ENCODE results near the gene OPA1. TPM values are rescaled to one million over a fixed set of nuclear protein-coding genes. Genes with fewer than 3 reads are reported as not detected.

The OPA1 gene
- total RNA-seq, 1 donor from 2014 or later = 118 TPM

- Mint-ChIP-seq H3K36me3 (ENCODE audit: low read depth) (peaks cover 63% of the 10 kb centered on the region), H3K9me3 (no peaks in the 10 kb centered on the region), H3K4me1 (ENCODE audit: low read depth) (no peaks in the 10 kb centered on the region), H3K4me3 (ENCODE audit: low read depth) (no peak overlapping the region), H3K27ac (no peak overlapping the region), H3K27me3 (ENCODE audit: low read depth) (no peaks in the 10 kb centered on the region)
- intact Hi-C loops (cut with micrococcal nuclease) = loop anchor here (10.0 kb wide), 1 partner anchor 472 kb away; the partner anchor contains the start of gene HES1
- no peak for DNase-seq (ENCODE audit: low spot score)
Observed at GRCh38 chr3:193662757-193663322, 69.8 kb downstream of the OPA1 start.

- Mint-ChIP-seq H3K9me3 (no peaks in the 10 kb centered on the region), H3K36me3 (ENCODE audit: low read depth) (peaks cover 60% of the 10 kb centered on the region), H3K4me3 (ENCODE audit: low read depth) (no peak overlapping the region), H3K27ac (no peak overlapping the region), H3K4me1 (ENCODE audit: low read depth) (no peaks in the 10 kb centered on the region), H3K27me3 (ENCODE audit: low read depth) (no peaks in the 10 kb centered on the region)
- intact Hi-C loops (cut with micrococcal nuclease) = loop anchor here (5.0 to 10.0 kb wide), 2 partner anchors 469 to 652 kb away; partner anchors contain the start of gene HES1
- no peak for DNase-seq (ENCODE audit: low spot score)
Observed at GRCh38 chr3:193665370-193665989, 72.5 kb downstream of the OPA1 start.

GRCh38 chr3:193673845-193674244, 80.8 kb downstream of the OPA1 start:
- Mint-ChIP-seq H3K27me3 (ENCODE audit: low read depth) (no peaks in the 10 kb centered on the region), H3K27ac (no peak overlapping the region), H3K36me3 (ENCODE audit: low read depth) (peaks cover 60% of the 10 kb centered on the region), H3K4me3 (ENCODE audit: low read depth) (no peak overlapping the region), H3K4me1 (ENCODE audit: low read depth) (peaks cover 7% of the 10 kb centered on the region), H3K9me3 (no peaks in the 10 kb centered on the region)
- intact Hi-C loops (cut with micrococcal nuclease) = no loop called here
- no peak for DNase-seq (ENCODE audit: low spot score)

GRCh38 chr3:193674714-193675113, 81.7 kb downstream of the OPA1 start:
- Mint-ChIP-seq H3K4me1 (ENCODE audit: low read depth) (peaks cover 7% of the 10 kb centered on the region), H3K4me3 (ENCODE audit: low read depth) (no peak overlapping the region), H3K36me3 (ENCODE audit: low read depth) (peaks cover 58% of the 10 kb centered on the region), H3K27me3 (ENCODE audit: low read depth) (no peaks in the 10 kb centered on the region), H3K27ac (no peak overlapping the region), H3K9me3 (no peaks in the 10 kb centered on the region)
- intact Hi-C loops (cut with micrococcal nuclease) = no loop called here
- no peak for DNase-seq (ENCODE audit: low spot score)

- Mint-ChIP-seq H3K27ac (no peak overlapping the region), H3K9me3 (no peaks in the 10 kb centered on the region), H3K4me1 (ENCODE audit: low read depth) (peaks cover 7% of the 10 kb centered on the region), H3K27me3 (ENCODE audit: low read depth) (no peaks in the 10 kb centered on the region), H3K36me3 (ENCODE audit: low read depth) (peaks cover 49% of the 10 kb centered on the region), H3K4me3 (ENCODE audit: low read depth) (no peak overlapping the region)
- no peak for DNase-seq (ENCODE audit: low spot score)
- intact Hi-C loops (cut with micrococcal nuclease) = no loop called here
Observed at GRCh38 chr3:193677734-193678133, 84.7 kb downstream of the OPA1 start.

- Mint-ChIP-seq H3K27ac (no peak overlapping the region), H3K9me3 (no peaks in the 10 kb centered on the region), H3K4me3 (ENCODE audit: low read depth) (no peak overlapping the region), H3K36me3 (ENCODE audit: low read depth) (peaks cover 41% of the 10 kb centered on the region), H3K27me3 (ENCODE audit: low read depth) (no peaks in the 10 kb centered on the region), H3K4me1 (ENCODE audit: low read depth) (peaks cover 7% of the 10 kb centered on the region)
- no peak for DNase-seq (ENCODE audit: low spot score)
- intact Hi-C loops (cut with micrococcal nuclease) = no loop called here
Observed at GRCh38 chr3:193680220-193680619, 87.2 kb downstream of the OPA1 start.

- peaks cover 29% of the 10 kb centered on the region for H3K36me3 Mint-ChIP-seq (ENCODE audit: low read depth)
- H3K4me1 Mint-ChIP-seq (ENCODE audit: low read depth) = peaks cover 9% of the 10 kb centered on the region
- H3K27ac Mint-ChIP-seq = no peak overlapping the region
- DNase-seq (ENCODE audit: low spot score) = no peak
- no peaks in the 10 kb centered on the region for H3K27me3 Mint-ChIP-seq (ENCODE audit: low read depth)
- H3K4me3 Mint-ChIP-seq (ENCODE audit: low read depth) = no peak overlapping the region
- H3K9me3 Mint-ChIP-seq = no peaks in the 10 kb centered on the region
- intact Hi-C loops (cut with micrococcal nuclease) = no loop called here
Observed at GRCh38 chr3:193681631-193682030, 88.6 kb downstream of the OPA1 start.

- peaks cover 23% of the 10 kb centered on the region for H3K36me3 Mint-ChIP-seq (ENCODE audit: low read depth)
- H3K9me3 Mint-ChIP-seq = no peaks in the 10 kb centered on the region
- H3K27me3 Mint-ChIP-seq (ENCODE audit: low read depth) = no peaks in the 10 kb centered on the region
- H3K4me3 Mint-ChIP-seq (ENCODE audit: low read depth) = no peak overlapping the region
- no peak overlapping the region for H3K27ac Mint-ChIP-seq
- intact Hi-C loops (cut with micrococcal nuclease) = no loop called here
- DNase-seq (ENCODE audit: low spot score) = no peak
- H3K4me1 Mint-ChIP-seq (ENCODE audit: low read depth) = peaks cover 3% of the 10 kb centered on the region
Observed at GRCh38 chr3:193686665-193687483, 93.9 kb downstream of the OPA1 start.

GRCh38 chr3:193688834-193689714, 96.1 kb downstream of the OPA1 start:
- no peak overlapping the region for H3K4me3 Mint-ChIP-seq (ENCODE audit: low read depth)
- no peak for DNase-seq (ENCODE audit: low spot score)

GRCh38 chr3:193693774-193694173, 100.8 kb downstream of the OPA1 start:
- intact Hi-C loops (cut with micrococcal nuclease) = no loop called here
- H3K36me3 Mint-ChIP-seq (ENCODE audit: low read depth) = peaks cover 36% of the 10 kb centered on the region

More at GRCh38 chr3:193688834-193689714, 96.1 kb downstream of the OPA1 start:
- H3K9me3 Mint-ChIP-seq = no peaks in the 10 kb centered on the region
- H3K27ac Mint-ChIP-seq = no peak overlapping the region
- intact Hi-C loops (cut with micrococcal nuclease) = no loop called here
- peaks cover 26% of the 10 kb centered on the region for H3K36me3 Mint-ChIP-seq (ENCODE audit: low read depth)
- no peaks in the 10 kb centered on the region for H3K27me3 Mint-ChIP-seq (ENCODE audit: low read depth)
- H3K4me1 Mint-ChIP-seq (ENCODE audit: low read depth) = peaks cover 3% of the 10 kb centered on the region

GRCh38 chr3:193701953-193702635, 109.1 kb downstream of the OPA1 start:
- no peaks in the 10 kb centered on the region for H3K27me3 Mint-ChIP-seq (ENCODE audit: low read depth)
- H3K36me3 Mint-ChIP-seq (ENCODE audit: low read depth) = peaks cover 15% of the 10 kb centered on the region
- intact Hi-C loops (cut with micrococcal nuclease) = no loop called here
- H3K4me3 Mint-ChIP-seq (ENCODE audit: low read depth) = no peak overlapping the region
- H3K27ac Mint-ChIP-seq = no peak overlapping the region
- H3K4me1 Mint-ChIP-seq (ENCODE audit: low read depth) = peaks cover 3% of the 10 kb centered on the region
- H3K9me3 Mint-ChIP-seq = no peaks in the 10 kb centered on the region
- DNase-seq (ENCODE audit: low spot score) = no peak

More at GRCh38 chr3:193693774-193694173, 100.8 kb downstream of the OPA1 start:
- Mint-ChIP-seq H3K27me3 (ENCODE audit: low read depth) (no peaks in the 10 kb centered on the region), H3K4me3 (ENCODE audit: low read depth) (no peak overlapping the region), H3K9me3 (no peaks in the 10 kb centered on the region), H3K27ac (no peak overlapping the region), H3K4me1 (ENCODE audit: low read depth) (no peaks in the 10 kb centered on the region)
- DNase-seq (ENCODE audit: low spot score) = no peak

GRCh38 chr3:193702967-193703366, 110.0 kb downstream of the OPA1 start:
- H3K36me3 Mint-ChIP-seq (ENCODE audit: low read depth) = peaks cover 15% of the 10 kb centered on the region
- intact Hi-C loops (cut with micrococcal nuclease) = no loop called here
- no peak overlapping the region for H3K4me3 Mint-ChIP-seq (ENCODE audit: low read depth)
- peaks cover 3% of the 10 kb centered on the region for H3K4me1 Mint-ChIP-seq (ENCODE audit: low read depth)
- no peaks in the 10 kb centered on the region for H3K9me3 Mint-ChIP-seq
- H3K27me3 Mint-ChIP-seq (ENCODE audit: low read depth) = no peaks in the 10 kb centered on the region
- no peak overlapping the region for H3K27ac Mint-ChIP-seq
- DNase-seq (ENCODE audit: low spot score) = no peak

Data from activated T-helper 2 cell treated with anti-CD3 and anti-CD28 coated beads, Interferon-gamma antibody, Interleukin-2, Interleukin-4, amounts not matched to agents 10 μg/mL and 5 μg/mL and 100 μg/mL, durations not matched to agents 14 hours and 24 hours and 36 hours (primary cell).